ENCODE measurements around the gene LCN1. TPM values are rescaled to one million over a fixed set of nuclear protein-coding genes. Genes with fewer than 3 reads are reported as not detected.

LCN1 gene
- total RNA-seq, 3 donors from 2014 or later, result not detected

GRCh38 chr9:135573124-135573523 lies 51.9 kb downstream of the LCN1 start:
- no peaks in the 10 kb centered on the region for H3K4me1 ChIP-seq
- H3K9me3 ChIP-seq, result peaks cover 0 to 7% of the 10 kb centered on the region in 2 donors
- peaks cover 0 to 5% of the 10 kb centered on the region in 2 donors for H3K27me3 ChIP-seq
- no peak overlapping the region for H3K4me3 ChIP-seq
- no peaks in the 10 kb centered on the region for H3K36me3 ChIP-seq
- TF ChIP-seq POLR2AphosphoS5 (IDR thresholded peaks at IDR 0.05) (no peak), CTCF (IDR thresholded peaks at IDR 0.05) (no peak), POLR2A (IDR thresholded peaks at IDR 0.05) (no peak)
- intact Hi-C loops (cut with DNase I; ENCODE audit: low total_unique reads), result no loop called here
- H3K27ac ChIP-seq, result no peak overlapping the region
- DNase-seq (ENCODE audit: low spot score in 2 of 2), result no peak

- Histone ChIP-seq H3K36me3 (no peaks in the 10 kb centered on the region), H3K27ac (no peak overlapping the region), H3K27me3 (peaks cover 0 to 5% of the 10 kb centered on the region in 2 donors), H3K4me1 (no peaks in the 10 kb centered on the region), H3K9me3 (peaks cover 0 to 1% of the 10 kb centered on the region in 2 donors), H3K4me3 (no peak overlapping the region)
- intact Hi-C loops (cut with DNase I; ENCODE audit: low total_unique reads), result no loop called here
- no peak for DNase-seq (ENCODE audit: low spot score in 2 of 2)
- no peak for TF ChIP-seq POLR2A (IDR thresholded peaks at IDR 0.05)
- no peak for TF ChIP-seq POLR2AphosphoS5 (IDR thresholded peaks at IDR 0.05)
- TF ChIP-seq CTCF (IDR thresholded peaks at IDR 0.05), result no peak
Measured at GRCh38 chr9:135574331-135574730, 53.1 kb downstream of the LCN1 start.

- Histone ChIP-seq H3K27ac (no peak overlapping the region), H3K27me3 (peaks cover 0 to 5% of the 10 kb centered on the region in 2 donors), H3K4me1 (no peaks in the 10 kb centered on the region), H3K36me3 (no peaks in the 10 kb centered on the region), H3K4me3 (no peak overlapping the region), H3K9me3 (no peaks in the 10 kb centered on the region)
- intact Hi-C loops (cut with DNase I; ENCODE audit: low total_unique reads), result no loop called here
- TF ChIP-seq POLR2AphosphoS5 (IDR thresholded peaks at IDR 0.05), result no peak
- no peak for TF ChIP-seq POLR2A (IDR thresholded peaks at IDR 0.05)
- no peak for TF ChIP-seq CTCF (IDR thresholded peaks at IDR 0.05)
- DNase-seq (ENCODE audit: low spot score in 2 of 2), result no peak
Measured at GRCh38 chr9:135574943-135575342, 53.7 kb downstream of the LCN1 start.

Other genes with a start within 250 kb of the LCN1 start
- 10 to 100 TPM; 13.9 to 18.1 (median 15.1) TPM for gene PPP1R26, start 41.7 kb upstream of the LCN1 start, total RNA-seq
- gene MRPS2, start 20.8 kb upstream of the LCN1 start, total RNA-seq, result 10 to 100 TPM; 35.4 to 39.8 (median 36.7) TPM
- gene OBP2A, start 24.7 kb downstream of the LCN1 start, total RNA-seq, result not detected
- gene PAEP, start 40.3 kb downstream of the LCN1 start, total RNA-seq, result not detected
- gene GLT6D1, start 118.1 kb downstream of the LCN1 start, total RNA-seq, result not detected
- under 1 TPM in 1 of 3 donors, not detected in 2; 0.64 TPM for gene LCN9, start 141.9 kb downstream of the LCN1 start, total RNA-seq
- not detected for gene SOHLH1, start 178.0 kb downstream of the LCN1 start, total RNA-seq
- gene KCNT1, start 180.7 kb downstream of the LCN1 start, total RNA-seq, result not detected